T-cell (primary cell): ENCODE data around the gene VSTM4. TPM values are rescaled to one million over a fixed set of nuclear protein-coding genes. Genes with fewer than 3 reads are reported as not detected.

Experiments
- ATAC-seq, 4 experiments: fragments of 200-7000 bp in 3 of 4; fragments of 150-1000 bp in 1 of 4; cut with Tn5 transposase; replicated peaks in 1 of 4; 1 replicate in 3 of 4; 2 replicates in 1 of 4; pipeline ENCODE4 v1.10.0; 2021; ENCODE audit warnings: moderate library complexity in 3 of 4, mild to moderate bottlenecking in 2 of 4, moderate number of reproducible peaks in 1 of 4
- CTCF ChIA-PET, 2 donors: fragments of 300-600 bp; sonication (Branson Sonifier 250); formaldehyde crosslinking; loops; one replicate each; lab custom pipeline; 2022; ENCODE audit warnings: antibody characterized with exemption in 2 of 2; lab: Charles Lee
- POLR2A ChIA-PET, 2 donors: fragments of 300-600 bp; sonication (Branson Sonifier 250); formaldehyde crosslinking; loops; one replicate each; lab custom pipeline; 2022; ENCODE audit warnings: antibody characterized with exemption in 2 of 2; lab: Charles Lee
- DNase-seq, 35 experiments: peaks; one replicate each; pipeline versions ENCODE4 v3.0.0 to v3.0.0-alpha.2; 2013 to 2023
- H3K27ac ChIP-seq: one replicate; pipeline ENCODE4 v1.5.1; 2013; ENCODE audit warnings: low read length
- H3K27me3 ChIP-seq, 2 experiments: replicated peaks in 1 of 2; 1 replicate in 1 of 2; 2 replicates in 1 of 2; pipeline versions ENCODE4 v1.6.1 to v1.7.0; 2013; ENCODE audit warnings: low read length in 1 of 2, mixed read lengths in 1 of 2; ENCODE audit not compliant: control insufficient read depth in 2 of 2, insufficient read depth in 2 of 2; ENCODE audit errors: extremely low read depth in 1 of 2
- H3K36me3 ChIP-seq, 2 donors: 1 replicate in 1 of 2; 2 replicates in 1 of 2; pipeline versions ENCODE4 v1.6.1 to v1.7.0; 2013; ENCODE audit warnings: low read length in 1 of 2; ENCODE audit not compliant: control insufficient read depth in 2 of 2, insufficient read depth in 1 of 2; ENCODE audit errors: extremely low read depth in 1 of 2
- H3K4me1 ChIP-seq, 2 experiments: 1 replicate in 1 of 2; 2 replicates in 1 of 2; pipeline versions ENCODE4 v1.6.1 to v1.7.0; 2013; ENCODE audit warnings: low read length in 2 of 2, mixed read lengths in 1 of 2; ENCODE audit not compliant: insufficient read depth in 2 of 2, control insufficient read depth in 1 of 2; ENCODE audit errors: extremely low read depth in 1 of 2
- H3K4me3 ChIP-seq, 2 donors: 1 replicate in 1 of 2; 2 replicates in 1 of 2; pipeline versions ENCODE4 v1.5.1 to v1.7.0; 2013; ENCODE audit warnings: mild to moderate bottlenecking in 2 of 2, low read length in 1 of 2, moderate library complexity in 1 of 2; ENCODE audit not compliant: control insufficient read depth in 1 of 2; ENCODE audit errors: extremely low read depth in 1 of 2
- H3K9me3 ChIP-seq: 2 replicates; pipeline ENCODE4 v1.7.0; 2013
- H3K27ac Mint-ChIP-seq, 2 donors: one replicate each; pipeline ENCODE4 v1.8.0; 2020 to 2021; ENCODE audit warnings: mild to moderate bottlenecking in 2 of 2, mixed read lengths in 2 of 2
- H3K27me3 Mint-ChIP-seq, 2 donors: one replicate each; pipeline ENCODE4 v1.8.0; 2021 to 2022; ENCODE audit warnings: mixed read lengths in 2 of 2
- H3K36me3 Mint-ChIP-seq: one replicate; pipeline ENCODE4 v1.8.0; 2021; ENCODE audit warnings: mixed read lengths
- H3K4me1 Mint-ChIP-seq, 3 donors: one replicate each; pipeline ENCODE4 v1.8.0; 2020 to 2022; ENCODE audit warnings: mixed read lengths in 3 of 3, mild to moderate bottlenecking in 1 of 3
- H3K4me3 Mint-ChIP-seq, 3 donors: one replicate each; pipeline ENCODE4 v1.8.0; 2020 to 2022; ENCODE audit warnings: mild to moderate bottlenecking in 3 of 3, mixed read lengths in 3 of 3, moderate library complexity in 3 of 3
- H3K9me3 Mint-ChIP-seq, 3 donors: one replicate each; pipeline ENCODE4 v1.8.0; 2020 to 2022; ENCODE audit warnings: mixed read lengths in 3 of 3
- WGBS: methylation state at CpG from one replicate; pipeline ENCODE4 v1.1.5; 2013; ENCODE audit warnings: missing lambda C conversion rate; ENCODE audit not compliant: insufficient coverage; 5-methylcytosine and 5-hydroxymethylcytosine counted together
- total RNA-seq, 35 experiments: library from RNA in 6 of 35; stranded (reverse) in 6 of 35; fragments of 120-200 nt in 1 of 35; gene quantifications; one replicate each; pipeline versions ENCODE4 v1.2.1 to v1.2.4 and lab custom pipeline; 2013 to 2026

The VSTM4 gene
- total RNA-seq, 5 donors from 2014 or later (not counting 1 experiment from before 2014, with no cell fraction given) = 0.09 to 0.19 (median 0.10) TPM; not detected in 2

- DNase-seq = no peak
- Mint-ChIP-seq H3K4me1 (peaks cover 0 to 9% (median 0%) of the 10 kb centered on the region in 3 donors), H3K36me3 (no peaks in the 10 kb centered on the region), H3K9me3 (peaks cover 0 to 4% (median 2%) of the 10 kb centered on the region in 3 donors), H3K27me3 (peaks cover 3 to 15% of the 10 kb centered on the region in 2 donors), H3K4me3 (no peak overlapping the region), H3K27ac (no peak overlapping the region)
- Histone ChIP-seq H3K4me1 (no peaks in the 10 kb centered on the region), H3K9me3 (no peaks in the 10 kb centered on the region), H3K4me3 (no peak overlapping the region), H3K27me3 (peaks cover 0 to 24% of the 10 kb centered on the region in 2 experiments), H3K36me3 (no peaks in the 10 kb centered on the region), H3K27ac (no peak overlapping the region)
- 53% methylated on average over 2 of the region's 9 CpGs for WGBS
- POLR2A ChIA-PET = no interaction called here
- ATAC-seq = no peak
- CTCF ChIA-PET = no interaction called here
Observed at GRCh38 chr10:49135575-49136313, 20.4 kb upstream of the VSTM4 start.

DNA sequence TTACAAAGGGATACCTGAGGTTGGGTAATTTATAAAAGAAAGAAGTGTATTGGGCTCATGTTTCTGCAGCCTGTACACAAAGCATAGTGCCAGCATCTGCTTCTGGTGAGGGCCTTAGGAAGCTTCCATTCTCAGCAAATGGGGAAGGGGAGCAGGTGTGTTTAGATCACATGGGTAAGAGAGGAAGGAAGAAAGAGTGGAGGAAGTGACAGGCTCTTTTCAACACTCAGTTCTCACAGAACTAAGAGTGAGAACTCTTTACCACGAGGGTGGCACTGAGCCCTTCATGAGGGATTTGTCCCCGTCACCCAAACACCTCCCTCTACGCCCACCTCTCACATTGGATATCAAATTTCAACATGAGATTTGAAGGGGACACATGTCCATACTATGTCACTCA lies 19.0 kb upstream of the VSTM4 start:
- Histone ChIP-seq H3K27me3 (peaks cover 0 to 22% of the 10 kb centered on the region in 2 experiments), H3K4me3 (no peak overlapping the region), H3K36me3 (no peaks in the 10 kb centered on the region), H3K9me3 (no peaks in the 10 kb centered on the region), H3K27ac (no peak overlapping the region), H3K4me1 (no peaks in the 10 kb centered on the region)
- no peak overlapping the region for H3K27ac Mint-ChIP-seq
- CTCF ChIA-PET = no interaction called here
- H3K36me3 Mint-ChIP-seq = no peaks in the 10 kb centered on the region
- no peak overlapping the region for H3K4me3 Mint-ChIP-seq
- peaks cover under 1 to 4% (median 2%) of the 10 kb centered on the region in 3 donors for H3K9me3 Mint-ChIP-seq
- DNase-seq (no peak), ATAC-seq (no peak)
- peaks cover 7 to 18% of the 10 kb centered on the region in 2 donors for H3K27me3 Mint-ChIP-seq
- POLR2A ChIA-PET = no interaction called here
- peaks cover 0 to 9% (median 0%) of the 10 kb centered on the region in 3 donors for H3K4me1 Mint-ChIP-seq
- 40% methylated on average over 1 of the region's 3 CpGs for WGBS

DNA sequence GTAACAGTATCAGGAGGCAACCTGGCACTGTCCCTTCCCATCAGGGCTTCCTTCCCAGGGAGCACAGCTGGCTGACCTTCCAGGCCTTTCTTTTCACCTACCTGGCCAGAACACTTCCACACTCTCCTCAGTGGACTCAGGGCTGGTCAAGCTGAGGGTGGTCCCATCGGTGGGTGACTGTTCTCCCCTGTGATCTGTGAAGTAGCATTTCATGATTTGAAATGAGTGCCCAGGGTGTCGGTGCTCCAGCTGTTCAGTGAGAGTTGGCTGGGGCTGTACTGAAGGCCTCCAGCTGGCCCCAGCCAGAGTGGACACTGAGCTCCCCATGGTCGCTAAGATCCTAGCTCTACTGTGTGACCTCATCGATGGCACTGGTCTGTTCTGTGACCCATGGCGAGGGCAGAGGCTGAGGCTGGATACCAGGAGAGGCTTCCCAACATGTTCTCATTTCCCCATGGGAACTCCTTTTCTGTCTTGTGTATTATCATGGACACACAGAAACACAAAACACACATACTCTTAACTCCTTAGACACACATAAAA lies 18.5 kb upstream of the VSTM4 start, which contains the start of gene FAM170B:
FAM170B (minus strand) TSS at position 316 of the 543 bp plus-strand sequence; CDS start at position 213, 103 bp downstream.
- H3K27ac Mint-ChIP-seq = no peak within 1 kb of the TSS
- H3K9me3 Mint-ChIP-seq = peaks cover 2 to 5% (median 4%) of the 10 kb centered on the region in 3 donors
- H3K27ac ChIP-seq = no peak within 1 kb of the TSS
- H3K36me3 Mint-ChIP-seq = no peaks in the 10 kb centered on the region
- no peaks in the 10 kb centered on the region for H3K9me3 ChIP-seq
- DNase-seq (no peak), ATAC-seq (no peak)
- no peaks in the 10 kb centered on the region for H3K4me1 ChIP-seq
- no peak within 1 kb of the TSS for H3K4me3 Mint-ChIP-seq
- peaks cover 0 to 21% of the 10 kb centered on the region in 2 experiments for H3K27me3 ChIP-seq
- H3K27me3 Mint-ChIP-seq = peaks cover 13 to 24% of the 10 kb centered on the region in 2 donors
- POLR2A ChIA-PET = no interaction called here
- H3K4me3 ChIP-seq = no peak within 1 kb of the TSS
- no peaks in the 10 kb centered on the region for H3K36me3 ChIP-seq
- WGBS = 89% methylated on average over 5 of the region's 5 CpGs
- CTCF ChIA-PET = no interaction called here
- peaks cover 0 to 9% (median 0%) of the 10 kb centered on the region in 3 donors for H3K4me1 Mint-ChIP-seq

- ChIA-PET CTCF (no interaction called here), POLR2A (no interaction called here)
- H3K4me3 ChIP-seq = no peak overlapping the region
- no peak overlapping the region for H3K4me3 Mint-ChIP-seq
- no peaks in the 10 kb centered on the region for H3K36me3 ChIP-seq
- ATAC-seq (no peak), DNase-seq (no peak)
- no peaks in the 10 kb centered on the region for H3K9me3 ChIP-seq
- peaks cover 21 to 33% of the 10 kb centered on the region in 2 donors for H3K27me3 Mint-ChIP-seq
- peaks cover 2 to 11% (median 4%) of the 10 kb centered on the region in 3 donors for H3K9me3 Mint-ChIP-seq
- no peak overlapping the region for H3K27ac ChIP-seq
- H3K4me1 ChIP-seq = no peaks in the 10 kb centered on the region
- peaks cover 0 to 9% (median 0%) of the 10 kb centered on the region in 3 donors for H3K4me1 Mint-ChIP-seq
- no peaks in the 10 kb centered on the region for H3K36me3 Mint-ChIP-seq
- peaks cover 0 to 22% of the 10 kb centered on the region in 2 experiments for H3K27me3 ChIP-seq
- no peak overlapping the region for H3K27ac Mint-ChIP-seq
- no CpG with 5 or more reads among the region's 2 CpGs for WGBS
Observed at GRCh38 chr10:49132362-49132737, 17.0 kb upstream of the VSTM4 start.

GRCh38 chr10:49131507-49132361 lies 16.4 kb upstream of the VSTM4 start:
- H3K36me3 ChIP-seq = no peaks in the 10 kb centered on the region
- H3K4me3 Mint-ChIP-seq = no peak overlapping the region
- H3K27me3 Mint-ChIP-seq = peaks cover 21 to 30% of the 10 kb centered on the region in 2 donors
- 88% methylated on average over 37 of the region's 37 CpGs for whole genome bisulfite sequencing
- CTCF ChIA-PET = no interaction called here
- H3K4me3 ChIP-seq = no peak overlapping the region
- no peaks in the 10 kb centered on the region for H3K9me3 ChIP-seq
- ATAC-seq (no peak), DNase-seq (no peak)
- H3K27ac ChIP-seq = no peak overlapping the region
- peaks cover 2 to 11% (median 4%) of the 10 kb centered on the region in 3 donors for H3K9me3 Mint-ChIP-seq
- POLR2A ChIA-PET = no interaction called here
- H3K27me3 ChIP-seq = peaks cover 0 to 22% of the 10 kb centered on the region in 2 experiments
- H3K27ac Mint-ChIP-seq = no peak overlapping the region
- no peaks in the 10 kb centered on the region for H3K36me3 Mint-ChIP-seq
- peaks cover 0 to 9% (median 0%) of the 10 kb centered on the region in 3 donors for H3K4me1 Mint-ChIP-seq
- H3K4me1 ChIP-seq = no peaks in the 10 kb centered on the region

DNA sequence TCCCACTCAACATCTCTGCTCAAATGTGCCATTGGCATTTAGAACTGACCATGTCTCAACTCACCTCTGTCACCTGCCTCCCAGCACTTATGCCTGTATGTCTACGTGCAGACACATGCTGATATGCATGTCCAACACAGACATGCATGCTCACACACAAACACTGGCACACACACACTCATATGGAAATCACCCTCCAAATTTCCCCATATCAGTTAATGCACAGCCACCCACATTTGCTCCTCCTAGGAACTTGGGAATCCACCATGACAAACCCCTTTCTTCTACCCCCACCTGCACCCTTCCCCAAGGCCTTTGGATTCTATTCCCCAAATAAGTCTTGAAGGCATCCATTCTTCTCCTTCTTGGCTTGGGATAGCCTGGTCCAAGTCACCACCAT lies 14.1 kb upstream of the VSTM4 start:
- peaks cover 0 to 11% (median 0%) of the 10 kb centered on the region in 3 donors for H3K9me3 Mint-ChIP-seq
- ChIA-PET CTCF (no interaction called here), POLR2A (no interaction called here)
- no peak overlapping the region for H3K4me3 ChIP-seq
- no peak overlapping the region for H3K27ac ChIP-seq
- no peak overlapping the region for H3K4me3 Mint-ChIP-seq
- no peaks in the 10 kb centered on the region for H3K9me3 ChIP-seq
- DNase-seq (no peak), ATAC-seq (no peak)
- H3K36me3 Mint-ChIP-seq = no peaks in the 10 kb centered on the region
- H3K27me3 Mint-ChIP-seq = peaks cover 17 to 18% of the 10 kb centered on the region in 2 donors
- WGBS = 83% methylated on average over 1 of the region's 1 CpG
- no peaks in the 10 kb centered on the region for H3K4me1 ChIP-seq
- no peak overlapping the region for H3K27ac Mint-ChIP-seq
- peaks cover 0 to 22% of the 10 kb centered on the region in 2 experiments for H3K27me3 ChIP-seq
- no peaks in the 10 kb centered on the region for H3K4me1 Mint-ChIP-seq
- H3K36me3 ChIP-seq = no peaks in the 10 kb centered on the region
